Lower leg skin (tissue), 3 donors: ENCODE results near the gene TDP2.

ENCODE experiments used
- CTCF ChIP-seq, 3 donors: fragments of 450-650 bp; IDR thresholded peaks; one replicate each; pipeline ENCODE4 v1.5.1; 2016; ENCODE audit warnings: antibody characterized with exemption in 3 of 3, mild to moderate bottlenecking in 3 of 3, moderate library complexity in 2 of 3
- POLR2A ChIP-seq, 2 donors: fragments of 450-650 bp; IDR thresholded peaks; one replicate each; pipeline ENCODE4 v1.6.1; 2016 to 2017; ENCODE audit warnings: antibody characterized with exemption in 2 of 2, mild to moderate bottlenecking in 1 of 2, moderate library complexity in 1 of 2

- TF ChIP-seq POLR2A (IDR thresholded peaks at IDR 0.05): no peak
- no peak for TF ChIP-seq CTCF (IDR thresholded peaks at IDR 0.05)
Observed at GRCh38 chr6:24668997-24669361, 2.3 kb upstream of the TDP2 start.
